Measurements from ENCODE around the gene BSN.

GRCh38 chr3:49705390-49705960 is 151.2 kb downstream of the BSN start:
- TF ChIP-seq CTCF (IDR thresholded peaks at IDR 0.05) (no peak), POLR2AphosphoS5 (IDR thresholded peaks at IDR 0.05; ENCODE audit: low read depth, low read length) (no peak), REST (IDR thresholded peaks at IDR 0.05; ENCODE audit: insufficient read depth in 1 of 2, low read depth in 2 of 2, low read length in 1 of 2) (no peak)
